SK-N-MC (cell line): ENCODE results near the gene DIP2C.

Experiments used
- FOXP2 ChIP-seq: optimal IDR thresholded peaks from 2 replicates; pipeline ENCODE3; 2011; ENCODE audit warnings: mild to moderate bottlenecking, moderate library complexity; ENCODE audit not compliant: insufficient read depth; ENCODE audit errors: extremely low read length, control extremely low read depth
- POLR2AphosphoS5 ChIP-seq: IDR thresholded peaks from 2 replicates; pipeline ENCODE4 v1.6.1; 2012; ENCODE audit warnings: mild to moderate bottlenecking, low read depth, low read length, borderline replicate concordance

GRCh38 chr10:285216-285615 is 404.3 kb downstream of the DIP2C start:
- TF ChIP-seq POLR2AphosphoS5 (no peak), FOXP2 (no peak)
